Omental fat pad (tissue), 4 donors: ENCODE measurements around the gene CPZ. TPM values are rescaled to one million over a fixed set of nuclear protein-coding genes. Genes with fewer than 3 reads are reported as not detected.

Experiments
- ATAC-seq: fragments of 150-250 bp; one replicate; pipeline ENCODE4 v1.9.1; 2016; ENCODE audit warnings: mild to moderate bottlenecking, moderate library complexity; ENCODE audit not compliant: low FRiP score
- DNase-seq: peaks from one replicate; pipeline ENCODE4 v3.0.0-alpha.2; 2019; ENCODE audit warnings: low spot score
- CTCF ChIP-seq, 3 donors: fragments of 450-650 bp; IDR thresholded peaks; one replicate each; pipeline ENCODE4 v1.5.1; 2016 to 2017; ENCODE audit warnings: antibody characterized with exemption in 3 of 3, mild to moderate bottlenecking in 3 of 3, moderate library complexity in 2 of 3
- total RNA-seq, 4 donors: library from RNA; depleted of rRNA; stranded (reverse); fragments of >200 nt; gene quantifications; one replicate each; pipeline ENCODE4 v1.1.0, GENCODE V29; 2016

CPZ gene
- total RNA-seq, 4 donors from 2014 or later: 0.32 to 14.2 (median 8.4) TPM

- DNase-seq (no peak), ATAC-seq (peak; percentile 64)
- TF ChIP-seq CTCF (IDR thresholded peaks at IDR 0.05): no peak
Observed at GRCh38 chr4:8580321-8581093, 12.1 kb upstream of the CPZ start, which contains the start of gene GPR78. Gene GPR78 (plus strand): TSS chr4:8580392. CDS start chr4:8580983, 591 bp downstream.

DNA sequence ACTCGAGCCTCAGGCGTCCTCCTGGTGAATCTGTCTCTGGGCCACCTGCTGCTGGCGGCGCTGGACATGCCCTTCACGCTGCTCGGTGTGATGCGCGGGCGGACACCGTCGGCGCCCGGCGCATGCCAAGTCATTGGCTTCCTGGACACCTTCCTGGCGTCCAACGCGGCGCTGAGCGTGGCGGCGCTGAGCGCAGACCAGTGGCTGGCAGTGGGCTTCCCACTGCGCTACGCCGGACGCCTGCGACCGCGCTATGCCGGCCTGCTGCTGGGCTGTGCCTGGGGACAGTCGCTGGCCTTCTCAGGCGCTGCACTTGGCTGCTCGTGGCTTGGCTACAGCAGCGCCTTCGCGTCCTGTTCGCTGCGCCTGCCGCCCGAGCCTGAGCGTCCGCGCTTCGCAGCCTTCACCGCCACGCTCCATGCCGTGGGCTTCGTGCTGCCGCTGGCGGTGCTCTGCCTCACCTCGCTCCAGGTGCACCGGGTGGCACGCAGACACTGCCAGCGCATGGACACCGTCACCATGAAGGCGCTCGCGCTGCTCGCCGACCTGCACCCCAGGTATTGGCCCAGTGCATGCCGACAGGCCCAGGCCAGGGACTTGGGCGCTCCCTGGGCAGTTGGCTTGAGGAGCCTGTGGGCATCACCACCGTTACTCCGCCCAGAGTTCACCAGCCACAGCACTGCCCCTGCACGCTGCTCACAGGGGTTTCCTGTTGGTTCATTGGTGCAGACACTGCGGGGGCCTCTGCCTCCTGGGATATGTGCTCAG lies 11.3 kb upstream of the CPZ start:
- ATAC-seq: no peak
- TF ChIP-seq CTCF (IDR thresholded peaks at IDR 0.05): no peak
- no peak for DNase-seq

GRCh38 chr4:8582016-8582415 lies 10.5 kb upstream of the CPZ start:
- no peak for ATAC-seq
- TF ChIP-seq CTCF (IDR thresholded peaks at IDR 0.05): no peak

GRCh38 chr4:8582436-8582835 lies 10.1 kb upstream of the CPZ start:
- DNase-seq (no peak), ATAC-seq (no peak)
- no peak for TF ChIP-seq CTCF (IDR thresholded peaks at IDR 0.05)

More at GRCh38 chr4:8582016-8582415, 10.5 kb upstream of the CPZ start:
- DNase-seq: no peak

- no peak for ATAC-seq
- DNase-seq: no peak
- TF ChIP-seq CTCF (IDR thresholded peaks at IDR 0.05): no peak
Observed at GRCh38 chr4:8582941-8583654, 9.5 kb upstream of the CPZ start.

GRCh38 chr4:8583655-8584025 lies 8.9 kb upstream of the CPZ start:
- ATAC-seq: no peak
- no peak for TF ChIP-seq CTCF (IDR thresholded peaks at IDR 0.05)
- no peak for DNase-seq
